Brain microvascular endothelial cell (primary cell): ENCODE results near the gene STK4.

Experiments
- DNase-seq: peaks from one replicate; pipeline ENCODE4 v3.0.0-alpha.2; 2020
- H3K27ac ChIP-seq: fragments of 250-450 bp; sonication (Bioruptor Pico); 2 replicates; pipeline ENCODE4 v1.5.1; 2020; ENCODE audit warnings: mild to moderate bottlenecking, moderate library complexity
- H3K27me3 ChIP-seq: fragments of 250-450 bp; sonication (Bioruptor Pico); replicated peaks from 2 replicates; pipeline ENCODE4 v1.5.1; 2020; ENCODE audit warnings: mild to moderate bottlenecking
- H3K36me3 ChIP-seq: fragments of 250-450 bp; sonication (Bioruptor Pico); replicated peaks from 2 replicates; pipeline ENCODE4 v1.5.1; 2020; ENCODE audit warnings: mild to moderate bottlenecking
- H3K4me3 ChIP-seq: 2 replicates; pipeline ENCODE4 v1.5.1; 2011; ENCODE audit warnings: low read depth, mild to moderate bottlenecking, control low read depth, low read length, moderate library complexity
- CTCF ChIP-seq: IDR thresholded peaks from 2 replicates; pipeline ENCODE4 v1.5.1; 2011; ENCODE audit warnings: low read depth, mild to moderate bottlenecking, moderate library complexity, low read length, control low read depth, inconsistent platforms; ENCODE audit errors: missing control alignments
- in situ Hi-C: cut with HindIII; loops from 2 replicates; pipeline ENCODE4 v1.10.0; 2017; ENCODE audit warnings: low sequenced_read_pairs, low pct_ligation_motif_present

Gene STK4

GRCh38 chr20:44967207-44967807 lies 995 bp downstream of the STK4 start:
- H3K36me3 ChIP-seq: no peaks in the 10 kb centered on the region
- in situ Hi-C loops: no loop called here

GRCh38 chr20:44969300-44969894 lies 3.1 kb downstream of the STK4 start:
- DNase-seq: peak; percentile 46
- in situ Hi-C loops: no loop called here
- H3K27ac ChIP-seq: no peak overlapping the region

More at GRCh38 chr20:44967207-44967807, 995 bp downstream of the STK4 start:
- Histone ChIP-seq H3K4me3 (peak overlapping the region; percentile 97), H3K27ac (no peak overlapping the region), H3K27me3 (no peaks in the 10 kb centered on the region)
- DNase-seq: no peak
- no peak for TF ChIP-seq CTCF

GRCh38 chr20:44970243-44970757 lies 4.0 kb downstream of the STK4 start:
- Histone ChIP-seq H3K36me3 (peaks cover 19% of the 10 kb centered on the region), H3K27me3 (no peaks in the 10 kb centered on the region), H3K4me3 (no peak overlapping the region), H3K27ac (no peak overlapping the region)
- no peak for TF ChIP-seq CTCF
- no peak for DNase-seq
- in situ Hi-C loops: no loop called here

More at GRCh38 chr20:44969300-44969894, 3.1 kb downstream of the STK4 start:
- H3K27me3 ChIP-seq: no peaks in the 10 kb centered on the region
- H3K4me3 ChIP-seq: no peak overlapping the region
- TF ChIP-seq CTCF: no peak
- peaks cover 11% of the 10 kb centered on the region for H3K36me3 ChIP-seq

GRCh38 chr20:44973053-44973452 lies 6.7 kb downstream of the STK4 start:
- no peaks in the 10 kb centered on the region for H3K27me3 ChIP-seq
- no peak overlapping the region for H3K27ac ChIP-seq
- no peak overlapping the region for H3K4me3 ChIP-seq
- no peak for DNase-seq
- in situ Hi-C loops: no loop called here
- no peak for TF ChIP-seq CTCF
- peaks cover 19% of the 10 kb centered on the region for H3K36me3 ChIP-seq

DNA sequence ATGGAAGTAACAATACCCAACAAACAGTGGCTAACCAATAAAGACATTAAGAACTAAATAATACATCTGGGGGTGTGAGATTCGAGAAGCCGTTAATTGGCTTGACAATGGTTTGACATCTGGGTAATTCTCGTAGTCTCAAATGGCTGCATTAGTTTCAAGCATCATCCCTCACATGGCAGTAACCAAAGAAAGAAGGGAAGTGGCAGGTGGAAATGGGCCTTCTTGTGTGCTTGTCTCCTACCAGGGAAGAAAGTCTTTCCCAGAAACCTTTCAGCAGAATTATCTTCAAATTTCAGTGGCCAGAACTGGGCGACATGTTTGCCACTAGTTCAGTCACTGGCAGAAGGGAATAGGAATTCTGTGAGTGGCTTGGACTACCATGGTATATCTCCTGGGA lies 10.4 kb downstream of the STK4 start:
- DNase-seq: no peak
- Histone ChIP-seq H3K36me3 (peaks cover 22% of the 10 kb centered on the region), H3K4me3 (no peak overlapping the region), H3K27me3 (no peaks in the 10 kb centered on the region), H3K27ac (no peak overlapping the region)
- in situ Hi-C loops: no loop called here
- no peak for TF ChIP-seq CTCF
